Right renal cortex interstitium (tissue), 3 donors: Measurements from ENCODE around the gene BEAN1. TPM values are rescaled to one million over a fixed set of nuclear protein-coding genes. Genes with fewer than 3 reads are reported as not detected.

Source experiments
- DNase-seq, 3 donors: peaks; one replicate each; pipeline ENCODE4 v3.0.0-alpha.2; 2013; ENCODE audit warnings: low read depth in 3 of 3, low spot score in 2 of 3
- polyA plus RNA-seq, 3 donors: library from polyadenylated mRNA; unstranded; fragments of 120-200 nt; gene quantifications; one replicate each; pipeline ENCODE4 v1.2.1, GENCODE V29; 2013; ENCODE audit not compliant: insufficient read length in 3 of 3

Gene BEAN1
- polyA plus RNA-seq, 3 donors = 0.93 to 1.2 (median 0.96) TPM

GRCh38 chr16:66516509-66516807 is 89.4 kb downstream of the BEAN1 start:
- no peak for DNase-seq

DNA sequence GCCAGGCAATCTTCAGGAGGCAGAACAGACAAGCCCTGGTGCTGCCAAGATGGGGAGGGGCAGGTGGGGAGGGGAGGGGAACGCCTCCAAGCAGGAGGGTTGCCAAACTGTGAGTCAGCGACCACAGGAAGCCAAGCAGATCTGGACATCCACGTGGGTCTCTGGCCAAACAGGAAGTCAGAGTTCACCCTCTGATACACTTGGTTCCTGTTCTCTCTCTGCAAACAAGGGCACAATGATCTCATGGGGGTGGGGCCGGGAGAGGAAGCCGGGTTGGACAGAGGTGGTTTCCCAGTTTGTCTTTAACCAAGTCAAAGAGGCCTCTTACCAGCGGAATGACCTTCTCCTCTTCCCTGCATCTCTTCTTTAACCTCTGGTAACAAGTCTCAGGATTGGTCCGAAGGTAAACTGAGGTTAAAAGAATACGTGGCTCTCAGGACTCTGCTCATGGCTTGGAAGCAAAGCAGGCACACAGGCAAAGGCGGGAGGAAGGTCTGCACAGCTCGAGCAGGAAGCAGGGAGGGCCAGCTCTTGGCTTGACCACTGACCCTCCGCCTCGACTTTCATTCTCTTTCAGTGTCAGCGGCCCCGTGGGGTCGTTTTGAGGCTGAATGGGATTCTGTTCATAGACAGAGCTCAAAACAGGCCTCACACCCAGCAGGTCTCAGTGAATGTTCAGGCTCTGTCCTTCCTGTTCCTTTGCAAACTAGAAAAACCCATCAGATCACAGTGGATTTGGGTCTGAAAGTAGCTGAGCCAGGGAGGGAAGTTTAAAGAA is 89.9 kb downstream of the BEAN1 start:
- DNase-seq = peak; percentile 41 to 61 (median 61)

GRCh38 chr16:66517586-66518263 is 90.6 kb downstream of the BEAN1 start:
- DNase-seq = no peak

- DNase-seq = no peak
These were observed 92.6 kb downstream of the BEAN1 start for GRCh38 chr16:66519482-66520373.

DNA sequence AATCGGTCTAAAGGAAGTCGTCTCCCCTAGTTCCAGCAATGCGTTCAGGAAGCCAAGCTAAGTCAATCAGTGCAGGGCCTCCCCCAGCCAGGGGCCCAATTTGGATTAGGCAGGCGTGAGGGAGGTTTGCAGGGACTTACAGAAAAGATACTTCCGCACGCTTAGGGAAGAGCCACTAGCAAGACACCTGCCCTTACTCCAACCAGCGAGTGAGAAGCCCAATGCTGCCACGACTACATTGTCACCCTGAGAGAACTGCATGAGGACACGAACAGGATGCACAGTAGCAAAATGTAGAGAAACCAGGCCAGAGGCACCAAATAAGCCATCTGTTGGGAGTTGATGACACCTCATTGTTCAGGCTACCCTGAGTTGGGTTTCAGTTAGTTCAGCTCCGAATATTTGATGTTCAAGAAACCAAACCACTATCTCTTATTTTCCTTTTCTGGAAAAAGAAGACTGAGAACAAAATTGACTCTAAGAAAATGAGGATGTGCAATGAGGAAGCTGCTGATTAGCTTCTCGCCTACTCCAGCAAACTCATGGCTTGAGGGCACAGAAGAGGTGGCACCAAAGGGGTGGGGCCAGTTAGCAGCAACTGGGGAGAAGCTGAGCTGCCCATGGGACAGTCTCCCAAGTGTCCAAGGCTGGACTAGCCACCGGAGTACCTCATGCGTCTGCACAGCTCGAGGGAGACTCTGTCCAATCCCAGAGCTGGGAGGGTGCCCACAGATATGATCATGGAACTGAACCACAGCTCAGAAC is 93.5 kb downstream of the BEAN1 start:
- DNase-seq = no peak

DNA sequence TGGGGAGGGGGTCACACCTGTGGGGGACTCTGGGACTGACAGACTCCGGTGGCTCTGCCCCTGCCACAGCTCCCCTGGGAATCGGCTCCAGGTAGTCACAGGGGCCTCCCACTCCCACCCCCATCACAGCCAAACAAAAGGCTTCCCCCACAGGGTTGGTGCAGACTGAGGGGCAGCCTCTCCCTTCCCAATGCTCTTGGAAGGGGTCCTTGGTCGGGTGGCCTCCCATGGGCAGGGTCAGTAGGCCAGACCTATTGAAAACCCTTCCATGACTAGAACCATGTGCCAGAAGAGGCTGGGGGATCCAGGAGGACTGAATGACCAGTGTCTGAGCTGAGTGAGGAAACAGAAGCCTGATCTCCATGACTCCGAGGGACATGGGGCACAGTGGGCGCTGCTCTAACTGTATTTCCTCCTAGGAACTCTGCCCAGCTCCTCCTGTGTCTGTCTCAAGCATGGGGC is 94.2 kb downstream of the BEAN1 start:
- DNase-seq = no peak

DNA sequence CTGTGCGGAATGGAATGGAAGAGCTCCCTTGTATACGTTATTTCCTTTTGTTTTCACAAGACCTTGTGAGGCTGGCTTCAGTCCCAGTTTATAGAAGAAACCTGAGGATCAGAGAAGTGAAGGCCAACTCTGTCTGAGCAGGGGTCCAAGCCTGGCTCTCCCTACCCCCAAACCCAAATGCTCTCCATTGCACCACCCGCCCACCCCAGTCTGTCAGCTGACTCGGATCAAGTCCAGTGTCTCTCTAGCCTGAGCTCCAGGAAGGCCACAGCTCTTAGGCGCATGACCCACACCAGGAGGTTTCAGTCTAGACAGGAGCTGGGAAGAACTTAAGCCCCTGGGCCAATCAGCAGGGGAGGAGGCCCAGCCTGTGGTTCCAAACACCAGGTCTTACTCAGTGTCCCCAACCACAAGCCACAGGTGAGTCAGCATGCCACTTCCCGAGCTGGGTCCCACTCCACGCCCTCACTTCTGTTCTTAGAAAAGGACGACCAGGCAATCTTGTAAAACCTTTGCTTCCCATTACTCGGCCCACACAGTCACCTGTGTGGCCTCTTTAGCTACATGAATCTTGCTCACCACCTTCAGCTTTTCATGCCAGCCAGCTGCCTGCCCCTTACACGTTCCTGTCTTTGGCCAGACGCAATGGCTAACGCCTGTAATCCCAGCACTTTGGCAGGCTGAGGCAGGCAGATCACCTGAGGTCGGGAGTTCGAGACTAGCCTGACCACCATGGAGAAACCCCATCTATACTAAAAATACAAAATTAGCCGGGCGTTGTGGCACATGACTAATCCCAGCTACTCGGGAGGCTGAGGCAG is 95.1 kb downstream of the BEAN1 start:
- no peak for DNase-seq

DNA sequence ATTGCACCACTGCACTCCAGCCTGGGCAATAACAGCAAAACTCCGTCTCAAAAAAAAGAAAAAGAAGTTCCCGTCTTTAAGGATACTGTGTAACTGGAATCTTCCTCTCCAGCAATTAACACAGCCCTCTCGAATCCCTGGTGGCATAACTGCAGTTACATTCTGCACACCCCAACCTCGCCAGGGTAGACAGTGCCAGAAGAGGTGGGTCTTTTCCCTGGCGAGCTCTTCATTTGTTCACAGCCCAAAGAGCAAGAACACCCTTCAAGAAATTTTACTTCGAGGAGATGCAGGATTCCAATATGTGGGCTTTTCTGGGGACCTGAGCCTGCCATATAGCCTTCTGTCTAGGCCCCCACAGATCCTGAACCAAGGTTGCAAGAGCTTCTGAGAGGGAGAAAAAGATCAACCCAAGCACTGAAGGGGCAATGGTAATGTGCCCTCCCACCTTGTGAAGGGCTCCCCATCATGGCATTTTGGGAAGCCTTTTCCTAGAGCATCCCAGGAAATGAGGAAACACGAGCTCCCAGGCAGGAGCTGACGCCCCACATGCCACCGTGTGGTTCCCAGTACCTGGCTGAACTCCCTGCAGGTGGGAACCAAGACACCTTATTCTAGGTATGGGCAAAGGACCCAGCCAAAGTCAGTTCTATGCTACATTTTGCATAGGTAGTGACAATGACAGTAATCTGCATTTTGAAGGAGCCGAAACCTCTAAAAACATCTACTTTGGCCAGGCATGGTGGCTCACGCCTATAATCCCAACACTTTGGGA is 95.9 kb downstream of the BEAN1 start:
- DNase-seq = no peak

GRCh38 chr16:66523861-66524354 is 96.8 kb downstream of the BEAN1 start:
- DNase-seq = no peak

DNA sequence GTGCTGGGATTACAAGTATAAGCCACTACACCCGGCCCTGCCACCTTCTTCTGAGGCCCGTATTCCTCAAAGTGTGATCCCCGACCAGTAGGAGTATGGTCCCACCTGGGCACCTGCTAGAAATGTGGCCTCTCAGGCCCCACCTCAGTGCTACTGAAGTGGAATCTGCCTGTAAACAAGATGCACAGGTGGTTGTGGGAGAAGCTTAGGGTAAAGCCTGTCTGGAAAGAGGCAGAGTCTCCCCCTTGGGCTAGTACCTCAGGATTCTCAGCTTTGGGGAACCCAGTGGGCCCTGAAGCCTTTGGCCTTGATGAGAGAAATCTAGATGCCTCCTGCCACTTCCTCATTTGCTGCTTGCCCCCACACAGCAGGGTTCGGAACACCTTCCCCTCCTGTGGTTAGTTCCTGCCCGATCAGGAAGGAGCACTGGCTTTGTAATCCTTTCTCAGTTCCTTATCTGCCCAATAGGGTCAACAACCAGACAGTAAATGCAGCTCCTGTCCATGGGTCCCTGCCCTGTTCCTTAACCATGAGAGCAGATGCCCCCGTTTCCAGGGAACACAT is 97.6 kb downstream of the BEAN1 start:
- no peak for DNase-seq

DNA sequence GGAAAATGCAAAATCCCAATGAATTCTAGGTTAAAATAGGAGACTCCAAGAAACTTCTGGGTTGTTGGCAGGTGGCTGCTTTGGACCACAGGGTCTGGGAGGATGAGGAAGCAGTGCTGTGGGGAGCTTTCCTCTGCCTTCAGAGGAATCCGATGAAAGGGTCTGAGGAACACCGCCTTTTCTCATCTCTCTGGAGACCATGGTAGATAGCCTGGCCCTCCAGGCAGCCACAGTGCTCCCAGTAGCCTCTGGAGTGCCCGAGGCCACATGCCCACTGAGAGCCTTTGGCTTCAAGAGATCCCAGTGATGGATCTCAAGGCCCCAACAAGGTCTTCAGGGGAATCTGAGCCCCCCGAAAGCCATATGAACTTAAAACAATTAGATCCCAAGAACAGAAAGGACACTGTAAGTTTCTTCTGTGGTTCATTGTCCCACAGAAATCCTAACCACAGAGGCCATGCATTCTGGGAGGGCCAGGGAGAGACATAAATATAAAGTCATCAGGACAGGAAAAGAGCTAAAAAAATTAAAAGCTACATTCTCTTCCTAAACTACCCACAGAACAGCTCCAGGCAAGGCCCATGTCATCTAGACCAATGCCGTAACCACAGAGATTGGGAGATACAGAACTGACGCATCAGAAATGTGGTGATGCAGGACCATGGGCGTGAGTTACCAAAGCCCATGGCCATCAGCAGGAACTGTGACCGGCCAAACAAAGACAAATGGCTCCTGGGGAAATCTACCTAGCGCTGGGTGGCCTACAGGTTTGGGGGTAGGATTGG is 98.5 kb downstream of the BEAN1 start:
- DNase-seq = no peak

DNA sequence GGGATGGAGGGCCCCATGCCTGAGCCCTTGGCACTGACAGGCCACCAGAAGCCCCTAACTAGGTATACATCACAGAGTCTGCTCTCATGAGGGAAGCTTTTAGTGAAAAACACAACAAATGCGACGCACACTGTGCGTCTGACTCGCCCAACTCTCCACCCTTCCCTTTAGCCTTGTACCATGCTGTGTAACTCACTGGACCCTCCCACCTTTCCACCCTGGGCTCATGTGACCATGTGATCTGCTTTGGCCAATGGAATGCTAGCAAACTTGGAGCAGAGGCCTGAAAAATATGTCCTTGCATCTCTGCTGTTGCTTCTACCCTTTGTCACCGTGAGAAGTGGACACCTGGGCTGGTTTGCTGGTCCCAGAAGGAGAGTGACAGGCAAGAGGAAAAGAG is 101.2 kb downstream of the BEAN1 start:
- DNase-seq = no peak

GRCh38 chr16:66529475-66529874 is 102.4 kb downstream of the BEAN1 start:
- no peak for DNase-seq

Other genes starting within 250 kb of the BEAN1 start
- gene CDH5, start 60.6 kb upstream of the BEAN1 start, polyA plus RNA-seq = 10 to 100 TPM; 62.7 to 68.8 (median 63.3) TPM
- 10 to 100 TPM; 32.3 to 37.6 (median 35.8) TPM for gene TK2, start 122.8 kb downstream of the BEAN1 start, polyA plus RNA-seq
- 10 to 100 TPM; 34.5 to 46.5 (median 46.4) TPM for gene CKLF, start 125.3 kb downstream of the BEAN1 start, polyA plus RNA-seq
- 1 to 10 TPM; 3.9 to 5.4 (median 4.8) TPM for gene CMTM1, start 139.1 kb downstream of the BEAN1 start, polyA plus RNA-seq
- gene CMTM2, start 152.2 kb downstream of the BEAN1 start, polyA plus RNA-seq = under 1 TPM; 0.28 to 0.96 (median 0.41) TPM
- gene CMTM3, start 177.4 kb downstream of the BEAN1 start, polyA plus RNA-seq = 10 to 100 TPM; 58.7 to 64.0 (median 63.8) TPM